GM19351 (cell line): ENCODE data around the gene CRB2.
"Not testable (repeated sequence)": the region's sequence is repeated elsewhere in the genome, so short reads cannot be mapped to it uniquely, and the experiment has no call there.

Source experiments
- ATAC-seq: cut with Tn5 transposase; IDR thresholded peaks from one replicate; pipeline ENCODE4 v1.9.1; 2021; ENCODE audit warnings: mild to moderate bottlenecking, moderate library complexity; ENCODE audit not compliant: unreplicated experiment

The CRB2 gene

DNA sequence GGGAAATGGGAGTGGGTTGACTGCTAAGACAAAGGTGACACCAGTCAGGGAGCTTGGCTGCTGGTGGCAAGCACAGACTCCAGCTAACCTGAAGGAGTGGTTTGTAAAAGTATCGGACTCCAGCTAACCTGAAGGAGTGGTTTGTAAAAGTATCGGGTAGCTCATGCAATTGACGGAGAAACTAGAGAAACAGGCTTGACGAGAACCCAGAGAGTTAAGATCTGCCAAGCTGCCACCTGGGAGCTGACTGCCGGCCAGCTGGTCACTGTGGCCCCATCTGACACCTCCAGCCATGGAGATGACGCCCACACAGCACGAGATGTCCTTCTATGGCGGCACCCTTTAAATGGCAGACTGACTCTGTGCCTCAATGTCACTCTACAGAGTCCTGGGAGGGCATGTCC is 28.3 kb upstream of the CRB2 start:
- no peak for ATAC-seq

DNA sequence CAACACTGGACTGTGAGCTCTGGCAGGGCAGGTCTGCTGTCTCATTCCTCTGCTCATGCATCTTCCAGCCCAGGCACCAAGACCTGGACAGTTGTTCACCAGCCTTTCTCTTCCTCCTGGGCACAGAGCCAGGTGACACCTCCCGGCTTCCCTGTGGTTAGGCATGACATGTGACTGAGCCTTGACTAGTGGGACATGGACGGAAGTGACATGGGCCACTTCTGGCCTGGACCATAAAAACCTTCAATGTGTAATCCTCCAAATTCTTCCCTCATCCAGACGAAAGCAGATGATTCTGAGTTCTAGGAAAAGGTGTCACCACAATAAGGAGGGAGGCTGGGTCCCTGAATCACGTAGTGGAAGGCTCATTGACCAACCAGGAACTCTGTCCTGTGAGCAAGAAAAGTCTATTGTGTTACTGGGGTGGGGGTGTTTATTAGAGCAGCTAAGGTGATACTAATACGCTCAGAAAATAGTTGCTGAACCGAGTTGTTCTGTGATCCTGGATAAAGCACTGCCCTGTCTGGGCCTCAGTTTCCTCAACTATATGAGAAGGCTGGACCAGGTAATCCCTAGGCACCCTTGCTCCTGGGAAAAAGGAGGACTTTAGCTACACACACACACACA is 26.6 kb upstream of the CRB2 start:
- ATAC-seq = no peak

DNA sequence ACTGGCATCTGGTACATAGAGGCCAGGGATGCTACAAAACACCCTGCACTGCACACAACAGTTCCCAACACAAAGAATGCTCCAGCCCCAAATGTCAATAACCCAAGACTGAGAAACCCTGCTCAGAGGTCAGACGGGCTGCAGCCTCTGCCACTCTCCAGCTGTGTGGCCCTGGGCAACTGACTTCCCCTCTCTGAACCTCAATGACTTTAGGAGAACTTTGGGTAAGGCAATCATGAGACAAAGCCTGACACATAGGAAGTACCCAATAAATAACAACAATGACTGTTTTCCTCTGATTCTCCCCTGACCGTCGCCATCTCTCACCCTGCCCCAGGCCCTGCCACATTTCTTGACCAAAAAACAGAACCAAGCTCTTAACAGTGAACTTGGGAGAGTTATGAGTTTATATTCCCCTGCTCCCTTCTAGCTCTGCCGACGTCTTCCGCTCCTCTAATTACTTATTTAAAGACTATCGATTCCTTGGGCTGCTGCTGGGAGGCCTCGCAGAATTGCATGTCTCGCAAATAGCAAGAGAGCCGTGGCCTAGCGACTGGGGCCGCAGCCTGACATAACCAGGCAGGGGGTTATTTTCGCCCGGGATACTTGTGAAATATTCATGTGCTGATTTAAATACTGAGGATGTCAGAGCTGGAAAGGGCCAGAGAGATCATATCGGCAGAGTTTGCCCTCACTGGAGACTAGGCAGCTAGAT is 24.5 kb upstream of the CRB2 start:
- no peak for ATAC-seq

DNA sequence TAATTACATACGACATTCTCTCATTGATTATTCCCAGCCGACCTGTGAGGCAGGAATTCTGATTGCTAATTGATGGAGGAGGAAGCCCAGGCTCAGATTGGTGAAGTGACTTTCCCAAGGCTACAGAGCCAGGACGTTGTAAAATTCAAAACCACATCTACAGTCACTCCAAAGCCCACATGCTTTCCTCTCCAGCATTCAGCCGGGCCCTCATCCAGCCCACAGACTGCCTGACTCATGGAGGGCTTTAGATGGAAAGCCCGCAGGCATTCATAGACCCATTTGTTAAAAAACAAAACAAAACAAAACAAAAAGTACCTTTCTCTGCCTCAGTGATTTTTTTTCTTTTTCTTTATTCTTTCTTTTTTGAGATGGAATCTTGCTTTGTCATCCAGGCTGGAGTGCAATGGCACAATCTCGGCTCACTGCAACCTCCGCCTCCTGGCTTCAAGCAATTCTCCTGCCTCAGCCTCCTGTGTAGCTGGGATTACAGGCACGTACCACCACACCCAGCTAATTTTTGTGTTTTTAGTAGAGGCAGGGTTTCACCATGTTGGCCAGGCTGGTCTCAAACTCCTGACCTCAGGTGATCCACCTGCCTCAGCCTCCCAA is 22.8 kb upstream of the CRB2 start:
- not testable (repeated sequence) for ATAC-seq

DNA sequence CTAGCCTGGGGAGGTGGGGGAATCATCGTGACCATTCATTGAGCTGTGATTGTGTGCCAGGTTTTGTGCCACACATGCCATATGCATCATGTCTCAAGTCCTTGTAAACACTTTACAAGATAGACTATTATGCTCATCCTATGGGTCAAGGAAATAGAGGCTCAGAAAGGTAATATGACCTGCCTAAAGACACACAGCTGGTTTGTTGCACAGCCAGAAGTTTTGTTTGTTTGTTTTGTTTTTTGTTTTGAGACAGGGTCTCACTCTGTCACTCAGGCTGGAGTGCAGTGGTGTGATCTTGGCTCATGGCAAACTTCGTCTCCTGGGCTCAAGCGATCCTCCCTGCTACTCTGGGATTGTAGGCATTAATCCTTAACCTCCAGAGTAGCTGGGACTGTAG is 21.4 kb upstream of the CRB2 start:
- ATAC-seq = no peak

DNA sequence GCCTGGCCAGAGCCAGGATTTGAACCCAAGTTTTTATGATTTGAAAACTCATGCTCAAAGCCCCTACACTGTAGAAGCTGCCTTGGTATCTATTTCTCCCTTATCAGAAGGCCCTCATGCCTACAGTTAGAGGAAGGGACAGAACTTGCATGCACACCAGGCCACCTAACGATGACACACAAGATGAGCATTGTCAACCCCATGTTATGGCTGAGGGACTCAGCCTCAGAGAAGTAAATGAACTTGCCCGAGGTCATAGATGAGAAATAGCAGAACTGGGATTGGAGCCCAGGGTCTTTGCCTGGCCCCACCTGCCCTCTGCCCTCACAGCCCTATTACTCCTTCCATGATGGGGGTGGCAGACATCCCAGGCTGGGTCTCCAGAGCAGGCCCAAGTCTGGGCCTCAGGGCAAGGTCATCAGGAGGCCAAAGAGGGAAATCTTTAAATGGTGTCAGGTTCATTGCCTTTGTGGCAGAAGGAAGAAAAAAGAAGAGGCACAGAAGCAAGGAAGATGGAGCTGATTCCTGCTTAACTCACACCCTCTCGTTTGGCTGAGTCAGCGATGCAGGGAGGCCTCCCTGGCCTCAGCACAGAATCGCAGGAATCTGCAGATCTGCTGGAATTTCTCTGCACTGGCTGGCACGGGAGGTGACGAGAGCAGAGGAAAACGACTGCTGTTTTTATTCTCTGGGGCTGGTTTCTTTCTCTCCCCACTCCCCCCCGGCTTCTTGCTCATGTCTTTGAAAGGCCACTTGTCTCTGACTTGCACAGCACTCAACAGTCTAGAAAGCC is 20.6 kb upstream of the CRB2 start:
- ATAC-seq = no peak

DNA sequence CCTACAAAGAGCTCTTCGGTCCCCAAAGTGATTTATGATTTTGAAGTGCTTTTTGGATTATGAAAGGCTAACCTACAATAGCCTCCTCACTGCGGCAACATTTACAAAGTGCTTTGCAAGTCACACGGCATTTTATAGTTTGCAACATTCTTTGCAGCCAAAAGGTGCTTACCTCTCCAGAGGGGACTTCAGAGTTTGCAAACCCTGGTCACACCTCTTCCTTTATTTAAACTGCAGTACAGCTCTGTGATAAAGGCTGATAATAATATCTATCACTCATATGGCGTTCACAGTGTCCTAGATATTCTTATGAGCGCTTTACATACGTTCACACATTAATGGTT is 20.0 kb upstream of the CRB2 start:
- no peak for ATAC-seq

DNA sequence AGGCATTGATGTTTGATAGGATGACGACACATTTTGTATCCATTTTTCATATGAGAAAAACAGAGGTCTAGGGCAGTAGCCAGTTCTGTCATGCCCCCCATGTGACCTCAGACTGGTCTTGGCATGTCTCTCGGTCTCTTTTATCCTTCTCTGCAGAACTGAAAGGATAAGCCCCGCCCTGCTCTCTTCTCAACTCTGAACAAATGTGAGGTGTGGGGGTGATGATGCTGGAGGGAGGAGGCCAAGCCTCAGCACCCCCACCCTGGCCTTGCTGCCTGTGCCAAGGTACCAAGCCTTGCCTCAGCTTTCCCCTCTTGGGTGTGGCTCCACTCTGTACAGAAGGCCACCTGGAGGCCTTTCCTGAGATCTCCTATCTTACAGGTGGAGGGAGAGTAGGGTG is 19.5 kb upstream of the CRB2 start:
- ATAC-seq = no peak

DNA sequence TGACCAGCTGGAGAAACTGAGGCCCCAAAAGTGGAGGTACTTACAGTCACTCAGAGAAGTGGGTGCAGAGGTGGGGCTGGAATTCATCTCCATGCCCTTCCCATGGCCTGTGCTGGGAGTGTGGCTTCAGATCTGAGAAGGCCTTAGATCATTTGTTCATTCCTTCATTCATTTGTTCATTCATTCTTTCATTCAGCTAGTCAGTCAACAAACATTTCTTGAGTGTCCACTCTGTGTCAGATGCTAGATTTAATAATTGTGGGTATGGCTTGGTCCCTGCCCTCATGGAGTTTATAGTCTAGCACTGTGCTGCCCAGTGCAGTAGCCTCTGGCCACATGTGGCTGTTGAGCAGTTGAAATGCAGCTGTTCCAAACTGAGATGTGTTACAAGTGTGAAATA is 19.0 kb upstream of the CRB2 start:
- no peak for ATAC-seq

DNA sequence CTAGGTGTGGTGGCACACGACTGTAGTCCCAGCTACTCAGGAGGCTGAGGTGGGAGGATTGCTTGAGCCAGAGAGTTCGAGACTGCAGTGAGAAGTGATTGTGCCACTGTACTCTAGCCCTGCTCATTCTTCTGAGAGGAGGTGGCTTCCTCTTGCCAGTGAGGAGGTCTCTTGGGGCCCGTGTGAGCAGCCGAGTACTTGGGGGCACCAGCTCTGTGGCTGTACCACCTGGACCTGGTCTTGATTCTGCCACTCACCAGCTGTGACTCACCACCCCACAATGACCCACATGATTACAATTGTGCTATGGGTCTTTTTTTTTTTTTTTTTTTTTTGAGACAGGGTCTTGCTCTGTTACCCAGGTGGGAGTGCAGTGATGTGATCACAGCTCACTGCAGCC is 18.0 kb upstream of the CRB2 start:
- ATAC-seq = no peak

DNA sequence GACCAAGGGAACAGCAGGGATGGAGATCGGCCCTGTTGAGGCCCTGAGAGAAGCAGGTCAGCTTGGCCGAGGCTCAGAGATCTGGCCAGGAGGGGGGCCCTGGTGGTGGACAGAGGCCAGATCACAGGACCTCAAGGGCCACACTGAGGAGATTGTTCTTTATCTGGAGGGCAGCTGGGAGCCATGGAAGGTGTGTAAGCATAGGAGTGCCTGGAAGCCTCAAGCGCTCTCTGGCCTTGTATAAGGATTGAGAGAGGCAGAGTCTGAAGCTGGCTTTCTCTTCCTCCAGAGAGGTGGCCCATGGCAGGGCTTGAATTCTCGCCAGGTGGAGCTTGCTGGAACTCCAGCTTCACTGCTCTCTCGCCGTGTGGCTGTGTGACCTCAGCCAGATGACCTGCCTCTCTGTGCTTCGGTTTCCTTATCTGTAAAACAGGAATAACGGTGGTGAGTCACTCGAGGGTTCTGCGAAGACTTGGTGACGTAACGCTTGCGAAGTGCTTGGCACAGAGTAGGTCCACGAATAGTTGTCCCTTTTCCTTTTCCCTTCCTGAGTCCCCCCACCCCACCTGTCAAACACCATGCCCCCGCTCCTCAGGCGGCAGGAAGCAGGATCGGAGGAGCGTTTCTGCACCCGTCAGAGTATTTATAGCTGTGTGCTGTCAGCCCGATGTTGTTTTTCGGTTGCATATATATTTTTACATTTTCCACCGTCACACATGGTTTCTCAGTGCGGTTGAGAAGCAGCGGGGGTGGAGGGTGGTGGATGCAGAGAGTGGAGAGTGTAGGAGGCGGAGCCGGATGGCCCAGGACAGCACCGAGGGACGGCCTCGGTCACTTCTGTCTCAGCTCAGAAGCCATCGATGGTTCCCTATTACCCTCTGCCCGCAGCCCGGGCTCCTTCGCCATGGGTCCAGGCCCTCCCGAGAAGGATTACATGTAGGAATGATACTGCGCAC is 17.0 kb upstream of the CRB2 start:
- peak; percentile 65 for ATAC-seq

DNA sequence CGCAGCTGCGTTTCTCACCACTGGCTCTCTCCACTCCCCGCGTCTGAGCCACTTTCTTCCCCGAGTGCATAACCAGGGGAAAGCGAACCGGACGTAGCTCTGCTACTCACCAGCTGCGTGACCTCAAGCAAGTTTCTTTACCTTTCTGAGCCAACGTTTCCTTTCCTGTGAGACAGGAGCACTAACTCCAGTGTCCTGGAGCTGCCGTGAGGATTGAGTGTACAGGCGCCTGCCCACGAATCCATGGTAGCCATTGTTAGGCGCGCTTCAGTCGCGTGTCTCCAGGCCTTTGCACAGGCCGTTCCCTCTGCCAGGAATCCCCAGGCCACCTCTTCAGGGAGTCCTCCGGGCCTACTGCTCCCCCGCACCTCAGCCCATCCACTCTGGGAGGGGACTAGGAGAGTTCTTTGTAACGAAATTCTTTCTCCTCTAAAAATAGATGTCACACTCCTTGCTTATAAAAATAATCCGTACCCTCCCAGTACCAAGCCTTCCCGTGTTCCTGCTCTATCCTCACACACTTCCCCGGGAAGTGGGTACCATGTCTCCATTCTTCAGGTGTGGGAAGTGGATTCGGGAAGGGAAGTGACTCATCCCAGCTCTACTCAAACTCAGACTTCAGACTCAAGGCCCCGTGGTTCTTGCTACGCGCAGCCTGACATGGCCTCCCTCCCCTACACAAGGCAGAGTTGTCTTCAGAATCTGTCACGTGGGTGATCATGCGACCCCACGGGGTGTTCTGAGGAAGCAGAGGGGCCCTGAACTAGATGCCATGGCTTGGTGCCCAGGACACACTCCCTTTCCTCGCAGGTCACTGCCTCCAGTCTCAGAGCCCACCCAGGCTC is 16.1 kb upstream of the CRB2 start:
- peak; percentile 40 for ATAC-seq

DNA sequence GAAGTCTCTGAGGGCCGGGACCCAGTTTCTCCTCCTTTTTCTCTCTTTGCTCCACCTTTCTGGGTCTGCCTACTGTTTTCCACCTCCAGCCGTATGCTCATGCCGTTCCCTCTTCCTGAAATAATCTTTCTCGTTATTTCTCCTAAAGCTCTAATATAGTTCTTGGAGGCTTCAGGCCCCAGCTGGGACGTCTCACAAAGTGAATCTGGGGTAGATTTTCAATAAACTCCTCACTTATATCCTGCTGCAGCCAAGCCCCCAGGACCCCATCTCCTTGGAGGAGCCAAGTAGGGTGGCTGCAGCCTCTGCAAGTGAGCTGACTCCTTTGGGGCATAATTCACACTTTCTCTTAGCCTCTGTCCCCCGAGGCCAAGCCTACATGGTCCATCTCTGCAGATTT is 14.2 kb upstream of the CRB2 start:
- ATAC-seq = no peak

DNA sequence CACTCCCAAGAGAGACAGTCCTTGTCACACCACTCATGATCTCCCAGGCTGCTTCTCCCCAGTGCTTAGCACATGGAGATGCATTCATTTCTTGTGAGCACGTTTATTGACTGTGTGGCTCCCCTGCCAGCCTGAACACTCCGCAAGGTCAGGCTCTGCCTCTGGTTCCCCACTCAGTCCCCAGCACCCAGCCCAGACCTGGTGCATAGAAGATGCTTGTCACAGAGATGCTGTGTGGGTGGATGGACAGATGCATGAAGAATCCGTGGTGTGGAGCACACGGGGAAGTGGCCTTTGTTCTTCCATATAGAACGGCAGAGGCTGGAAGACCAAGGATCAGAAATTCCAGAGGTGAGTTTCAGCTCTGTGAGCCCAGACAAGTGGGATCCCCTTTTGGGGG is 13.8 kb upstream of the CRB2 start:
- no peak for ATAC-seq

DNA sequence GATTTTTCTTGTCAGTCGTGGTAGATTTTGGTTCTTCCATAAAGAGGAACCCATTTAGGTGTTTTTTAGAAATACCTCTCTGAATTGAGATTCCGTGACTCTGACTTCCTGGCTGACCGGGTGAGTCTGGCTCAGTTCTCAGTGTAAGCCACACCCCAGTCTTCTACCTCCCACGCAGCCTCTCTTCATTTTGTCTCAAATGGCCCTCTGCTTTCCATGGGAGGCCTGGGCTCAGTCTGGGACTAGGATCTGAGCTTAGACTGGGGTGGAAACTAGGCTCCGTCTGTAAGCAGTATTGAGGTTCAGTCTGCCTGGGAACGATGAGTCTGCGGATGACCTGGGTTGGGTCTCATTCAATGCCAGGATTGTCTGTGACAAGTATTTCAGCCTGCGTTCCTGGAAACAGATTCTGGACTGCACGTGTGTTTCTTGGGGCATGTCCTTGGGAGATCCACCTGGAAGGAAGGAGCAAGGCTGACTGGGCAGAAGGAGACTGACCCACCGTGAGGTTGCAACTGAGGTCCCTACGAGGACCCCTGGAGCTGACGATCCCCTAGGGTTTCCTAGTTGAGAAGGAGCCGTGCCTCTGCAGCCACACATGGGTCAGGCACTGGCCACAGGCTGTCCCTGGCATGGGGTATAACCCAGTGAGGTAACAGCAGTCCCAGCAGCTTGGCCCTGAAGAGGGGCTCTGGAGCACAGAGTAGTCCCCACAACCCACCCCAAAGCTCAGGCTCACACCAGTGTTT is 12.4 kb upstream of the CRB2 start:
- peak; percentile 39 for ATAC-seq

DNA sequence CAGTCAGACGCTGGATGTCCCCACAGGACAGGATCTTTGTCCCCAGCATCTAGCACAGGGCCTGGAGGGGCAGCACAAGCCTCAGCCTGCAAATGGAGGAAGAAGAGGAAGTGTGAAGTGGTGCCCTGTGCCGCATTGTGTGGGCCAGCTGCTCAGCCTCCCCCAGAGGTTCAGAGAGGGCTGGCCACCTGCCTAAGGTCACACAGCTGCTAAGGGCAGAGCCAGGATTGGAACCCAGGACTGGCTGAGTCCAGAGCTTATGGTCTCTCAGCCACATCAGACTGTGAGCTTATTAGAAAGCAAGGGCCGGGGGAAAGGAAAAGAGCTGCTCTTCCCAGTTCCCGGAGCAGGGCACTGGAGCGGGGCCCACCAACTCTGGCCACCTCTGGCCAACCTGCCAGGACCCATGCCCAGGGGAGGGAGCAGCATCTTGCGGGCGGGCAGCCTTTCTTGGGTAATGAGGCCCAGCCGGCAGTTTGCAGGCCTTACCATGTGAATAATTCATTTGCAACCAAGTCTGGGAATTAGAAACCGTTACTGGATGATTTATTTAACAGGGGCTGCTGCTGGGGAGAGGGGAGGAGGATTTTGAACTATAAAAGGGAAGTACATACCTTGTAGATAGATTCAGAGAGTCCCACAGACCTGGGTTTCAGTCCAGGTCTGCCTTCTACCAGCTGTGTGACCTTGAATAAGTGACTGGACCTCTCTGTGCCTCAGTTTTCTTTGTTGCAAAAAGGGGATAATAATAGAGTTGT is 11.6 kb upstream of the CRB2 start:
- no peak for ATAC-seq

DNA sequence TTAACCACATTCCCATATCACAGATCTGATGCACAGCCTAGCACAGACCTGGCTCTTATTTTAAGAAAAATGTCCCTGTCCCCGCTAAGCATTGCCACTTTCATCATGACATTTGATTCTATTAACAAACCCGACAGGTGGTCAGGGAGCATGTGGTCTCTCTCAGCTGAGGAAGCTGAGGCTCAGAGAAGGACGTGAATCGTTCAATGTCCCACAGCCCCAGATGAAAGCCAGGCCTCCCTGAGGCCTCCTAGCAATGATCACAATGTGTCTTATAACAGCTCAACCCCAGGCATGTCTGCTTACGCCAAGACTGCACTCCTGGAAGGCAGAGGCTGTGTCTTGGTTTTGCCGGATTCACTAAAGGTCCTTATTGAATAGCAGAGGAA is 10.4 kb upstream of the CRB2 start:
- ATAC-seq = no peak

DNA sequence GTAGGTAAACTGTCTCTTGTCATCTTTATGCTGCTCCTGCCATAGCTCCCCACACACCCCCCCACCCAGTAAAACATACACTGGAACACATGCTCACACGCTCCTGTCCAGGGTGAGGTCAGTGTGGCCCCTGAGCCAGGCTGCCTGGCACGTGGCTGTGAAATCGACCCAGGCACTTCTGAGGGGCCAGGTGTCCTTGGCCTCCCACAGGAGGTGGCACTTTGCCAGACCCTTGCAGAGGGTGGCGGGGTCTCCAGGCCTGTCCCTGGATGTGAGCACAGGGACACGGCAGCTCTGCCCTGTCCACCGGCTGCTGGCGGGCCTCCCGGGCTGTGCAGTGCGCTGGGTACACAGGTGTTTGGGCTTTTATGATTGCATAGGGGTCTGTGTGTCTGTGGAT is 10.0 kb upstream of the CRB2 start:
- ATAC-seq = no peak
